ENCODE results near the gene KIF12.
"Not testable (repeated sequence)": the region's sequence is repeated elsewhere in the genome, so short reads cannot be mapped to it uniquely, and the experiment has no call there.

Gene KIF12

GRCh38 chr9:114098936-114099668 lies at the start of gene KIF12:
KIF12 (minus strand) TSS chr9:114099292; CDS start chr9:114099276, 16 bp downstream.
- DNase-seq (ENCODE audit: low read depth), result no peak

- no peak for DNase-seq (ENCODE audit: low read depth)
Measured at GRCh38 chr9:114146735-114147134, 47.6 kb upstream of the KIF12 start.

GRCh38 chr9:114143234-114143633 lies 44.1 kb upstream of the KIF12 start:
- DNase-seq (ENCODE audit: low read depth), result no peak

- no peak for DNase-seq (ENCODE audit: low read depth)
Measured at GRCh38 chr9:114141553-114142402, 42.7 kb upstream of the KIF12 start.

GRCh38 chr9:114140850-114141249 lies 41.8 kb upstream of the KIF12 start:
- DNase-seq (ENCODE audit: low read depth), result no peak

GRCh38 chr9:114140401-114140800 lies 41.3 kb upstream of the KIF12 start:
- no peak for DNase-seq (ENCODE audit: low read depth)

GRCh38 chr9:114139071-114139470 lies 40.0 kb upstream of the KIF12 start:
- no peak for DNase-seq (ENCODE audit: low read depth)

- DNase-seq (ENCODE audit: low read depth), result no peak
Measured at GRCh38 chr9:114138552-114138971, 39.5 kb upstream of the KIF12 start.

GRCh38 chr9:114137831-114138230 lies 38.7 kb upstream of the KIF12 start:
- no peak for DNase-seq (ENCODE audit: low read depth)

- DNase-seq (ENCODE audit: low read depth), result no peak
Measured at GRCh38 chr9:114134827-114135396, 35.8 kb upstream of the KIF12 start.

GRCh38 chr9:114132550-114132918 lies 33.4 kb upstream of the KIF12 start:
- DNase-seq (ENCODE audit: low read depth), result no peak

GRCh38 chr9:114131808-114132549 lies 32.9 kb upstream of the KIF12 start:
- DNase-seq (ENCODE audit: low read depth), result no peak

- no peak for DNase-seq (ENCODE audit: low read depth)
Measured at GRCh38 chr9:114130624-114131277, 31.7 kb upstream of the KIF12 start.

GRCh38 chr9:114130141-114130540 lies 31.0 kb upstream of the KIF12 start:
- no peak for DNase-seq (ENCODE audit: low read depth)

GRCh38 chr9:114128759-114129158 lies 29.7 kb upstream of the KIF12 start:
- not testable (repeated sequence) for DNase-seq (ENCODE audit: low read depth)

- DNase-seq (ENCODE audit: low read depth), result no peak
Measured at GRCh38 chr9:114126247-114127060, 27.4 kb upstream of the KIF12 start.

GRCh38 chr9:114125476-114126013 lies 26.5 kb upstream of the KIF12 start:
- DNase-seq (ENCODE audit: low read depth), result no peak

GRCh38 chr9:114124666-114125475 lies 25.8 kb upstream of the KIF12 start:
- no peak for DNase-seq (ENCODE audit: low read depth)

- DNase-seq (ENCODE audit: low read depth), result no peak
Measured at GRCh38 chr9:114124138-114124537, 25.0 kb upstream of the KIF12 start.

All from activated gamma-delta T cell treated with anti-CD3 and anti-CD28 coated beads, Interleukin-2, amount 50 U/mL, for 16 hours (primary cell).